ENCODE data around the gene NTF4.
A peak's percentile ranks its signal among the peaks of the same experiment; 100 is the strongest.

Gene NTF4

DNA sequence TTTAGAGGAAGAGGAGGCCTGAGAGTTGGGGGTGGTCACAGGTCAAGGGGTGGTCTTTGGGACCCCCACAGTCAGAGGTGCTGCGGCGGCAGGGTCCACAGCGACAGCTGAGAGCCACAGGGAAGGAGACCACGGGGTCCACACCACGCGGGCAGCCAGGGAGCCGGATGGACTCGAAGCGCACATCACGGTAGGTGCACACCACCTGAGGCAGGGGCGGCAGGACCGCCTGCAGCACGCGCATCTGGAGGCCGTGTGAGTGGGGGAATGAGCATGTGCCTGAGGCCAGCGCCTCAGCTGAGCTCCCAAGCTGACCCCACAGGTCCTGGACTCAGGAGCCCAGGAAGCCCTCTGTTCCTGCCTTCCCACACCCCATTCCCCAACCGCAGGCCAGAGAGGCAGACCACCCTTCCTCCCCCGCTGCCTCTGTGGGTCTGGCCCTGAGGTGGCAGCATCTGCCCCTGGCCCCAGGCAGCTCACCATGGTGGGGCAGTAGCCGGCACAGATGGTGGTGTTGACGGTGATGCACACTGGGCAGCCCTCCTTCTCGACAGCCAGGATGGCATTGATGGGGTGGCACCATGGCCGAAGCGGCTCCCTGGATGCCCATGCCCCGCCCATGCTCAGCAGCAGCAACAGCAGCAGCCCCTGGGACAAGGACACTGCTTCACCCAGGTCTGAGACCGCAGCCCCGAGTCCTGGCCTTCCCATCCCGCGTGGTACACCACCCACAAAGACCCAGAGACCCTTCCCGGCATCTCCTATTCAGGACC lies 48.4 kb downstream of the NTF4 start:
- peaks cover 34% of the 10 kb centered on the region for H3K27me3 ChIP-seq (ENCODE audit: insufficient read depth, poor library complexity, severe bottlenecking)
- DNase-seq (ENCODE audit: low read depth in 1 of 2, low spot score in 1 of 2) = no peak
- H3K27ac ChIP-seq (replicated peaks) = no peak overlapping the region
- no peak overlapping the region for H3K4me3 ChIP-seq (replicated peaks; ENCODE audit: insufficient read depth, low read length)
- TF ChIP-seq GABPA (IDR thresholded peaks at IDR 0.05; ENCODE audit: low read depth) (no peak), SPI1 (IDR thresholded peaks at IDR 0.05; ENCODE audit: borderline replicate concordance, low read depth) (no peak), POLR2AphosphoS5 (IDR thresholded peaks at IDR 0.05; ENCODE audit: low read depth) (peak; percentile 27; the same call in 1 of the 2 replicates)

- no peak overlapping the region for H3K27ac ChIP-seq (replicated peaks)
- peaks cover 22% of the 10 kb centered on the region for H3K27me3 ChIP-seq (ENCODE audit: insufficient read depth, poor library complexity, severe bottlenecking)
- DNase-seq (ENCODE audit: low read depth in 1 of 2, low spot score in 1 of 2) = no peak
- no peak overlapping the region for H3K4me3 ChIP-seq (replicated peaks; ENCODE audit: insufficient read depth, low read length)
- no peak for TF ChIP-seq CTCF (IDR thresholded peaks at IDR 0.05; ENCODE audit: insufficient read depth, low read length)
- no peak for TF ChIP-seq SPI1 (IDR thresholded peaks at IDR 0.05; ENCODE audit: borderline replicate concordance, low read depth)
- no peak for TF ChIP-seq POLR2AphosphoS5 (IDR thresholded peaks at IDR 0.05; ENCODE audit: low read depth)
- no peak for TF ChIP-seq GABPA (IDR thresholded peaks at IDR 0.05; ENCODE audit: low read depth)
- TF ChIP-seq REST (IDR thresholded peaks at IDR 0.05; ENCODE audit: insufficient replicate concordance, low read depth) = no peak
Measured at GRCh38 chr19:49014870-49015255, 49.8 kb downstream of the NTF4 start.

DNA sequence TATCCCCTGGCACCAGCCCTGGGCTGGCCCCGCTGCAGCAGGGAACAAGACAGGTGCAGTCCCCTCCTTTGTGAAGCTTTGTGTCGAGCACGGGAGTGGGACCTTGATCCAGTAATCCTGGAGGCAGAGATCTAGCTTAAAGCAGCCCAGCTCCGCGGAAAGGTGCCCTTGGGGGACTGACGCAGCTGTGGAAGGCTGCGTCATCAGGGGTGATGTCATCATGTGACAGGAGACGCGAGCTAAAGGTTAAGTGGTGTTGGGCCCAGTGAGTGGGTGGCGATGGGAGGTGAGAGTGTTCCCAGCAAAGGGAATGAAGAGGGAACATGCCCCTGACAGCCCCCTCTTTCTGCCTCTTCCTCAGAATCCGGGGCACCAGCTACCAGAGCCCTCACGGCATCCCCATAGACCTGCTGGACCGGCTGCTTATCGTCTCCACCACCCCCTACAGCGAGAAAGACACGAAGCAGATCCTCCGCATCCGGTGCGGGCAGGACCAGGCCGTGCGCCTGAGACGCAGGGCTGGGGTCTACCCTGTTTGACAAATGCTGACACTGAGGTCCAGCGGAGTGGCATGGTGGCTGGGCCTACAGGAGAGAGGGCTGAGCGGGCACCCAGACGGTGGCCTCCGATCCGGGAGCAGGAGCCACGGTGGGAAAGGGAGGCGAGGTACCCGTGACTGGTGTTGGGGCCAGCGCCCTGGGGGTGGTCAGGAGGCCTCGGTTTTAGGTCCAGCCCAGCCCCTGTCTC lies 50.3 kb downstream of the NTF4 start:
- TF ChIP-seq REST (IDR thresholded peaks at IDR 0.05; ENCODE audit: insufficient replicate concordance, low read depth) (no peak), SPI1 (IDR thresholded peaks at IDR 0.05; ENCODE audit: borderline replicate concordance, low read depth) (no peak), GABPA (IDR thresholded peaks at IDR 0.05; ENCODE audit: low read depth) (no peak), POLR2AphosphoS5 (IDR thresholded peaks at IDR 0.05; ENCODE audit: low read depth) (no peak), CTCF (IDR thresholded peaks at IDR 0.05; ENCODE audit: insufficient read depth, low read length) (no peak)
- H3K27ac ChIP-seq (replicated peaks) = no peak overlapping the region
- H3K27me3 ChIP-seq (ENCODE audit: insufficient read depth, poor library complexity, severe bottlenecking) = peaks cover 16% of the 10 kb centered on the region
- DNase-seq (ENCODE audit: low read depth in 1 of 2, low spot score in 1 of 2) = no peak
- no peak overlapping the region for H3K4me3 ChIP-seq (replicated peaks; ENCODE audit: insufficient read depth, low read length)

GRCh38 chr19:49011194-49011593 lies 53.4 kb downstream of the NTF4 start:
- Histone ChIP-seq H3K27ac (replicated peaks) (no peak overlapping the region), H3K4me3 (replicated peaks; ENCODE audit: insufficient read depth, low read length) (no peak overlapping the region), H3K27me3 (ENCODE audit: insufficient read depth, poor library complexity, severe bottlenecking) (no peaks in the 10 kb centered on the region)
- TF ChIP-seq POLR2AphosphoS5 (IDR thresholded peaks at IDR 0.05; ENCODE audit: low read depth) (no peak), GABPA (IDR thresholded peaks at IDR 0.05; ENCODE audit: low read depth) (no peak), REST (IDR thresholded peaks at IDR 0.05; ENCODE audit: insufficient replicate concordance, low read depth) (no peak), SPI1 (IDR thresholded peaks at IDR 0.05; ENCODE audit: borderline replicate concordance, low read depth) (no peak), CTCF (IDR thresholded peaks at IDR 0.05; ENCODE audit: insufficient read depth, low read length) (no peak)
- DNase-seq (ENCODE audit: low read depth in 1 of 2, low spot score in 1 of 2) = no peak
